Fibroblast of villous mesenchyme (primary cell): ENCODE data around the gene RNF25. TPM values are rescaled to one million over a fixed set of nuclear protein-coding genes. Genes with fewer than 3 reads are reported as not detected.

Experiments
- DNase-seq: peaks from one replicate; pipeline ENCODE4 v3.0.0-alpha.2; 2010; ENCODE audit warnings: low read depth
- H3K4me3 ChIP-seq: 2 replicates; pipeline ENCODE4 v1.5.1; 2011; ENCODE audit warnings: low read depth, mild to moderate bottlenecking, low read length
- CTCF ChIP-seq: IDR thresholded peaks from 2 replicates; pipeline ENCODE4 v1.5.1; 2012; ENCODE audit warnings: low read depth, mild to moderate bottlenecking, low read length; ENCODE audit not compliant: insufficient read depth
- total RNA-seq: library from RNA; depleted of rRNA; stranded (reverse); fragments of >200 nt; gene quantifications from 2 replicates; pipeline ENCODE4 v1.2.3, GENCODE V29; 2012

The RNF25 gene
- total RNA-seq, 1 donor: 38.4 TPM

- no peak for TF ChIP-seq CTCF
- DNase-seq: no peak
- H3K4me3 ChIP-seq: no peak overlapping the region
Observed at GRCh38 chr2:218618102-218618860, 53.5 kb downstream of the RNF25 start.

- H3K4me3 ChIP-seq: no peak overlapping the region
- DNase-seq: peak; percentile 7
- no peak for TF ChIP-seq CTCF
Observed at GRCh38 chr2:218615868-218616315, 55.9 kb downstream of the RNF25 start.

Other genes starting within 250 kb of the RNF25 start
- 18.0 and 21.2 TPM in 2 replicates for gene USP37, start 103.7 kb downstream of the RNF25 start, total RNA-seq
- gene CNOT9, start 103.2 kb downstream of the RNF25 start, total RNA-seq: 69.6 and 86.8 TPM in 2 replicates
- gene PLCD4, start 64.1 kb downstream of the RNF25 start, total RNA-seq: 0.97 and 2.2 TPM in 2 replicates
- gene ZNF142, start 12.4 kb downstream of the RNF25 start, total RNA-seq: 14.7 and 14.8 TPM in 2 replicates
- 28.9 and 29.3 TPM in 2 replicates for gene BCS1L, start 12.3 kb downstream of the RNF25 start, total RNA-seq
- gene STK36, start 84 bp upstream of the RNF25 start, total RNA-seq: 23.7 and 23.8 TPM in 2 replicates
- gene TTLL4, start 38.8 kb upstream of the RNF25 start, total RNA-seq: 12.6 and 19.9 TPM in 2 replicates
- gene CYP27A1, start 110.1 kb upstream of the RNF25 start, total RNA-seq: 4.7 and 16.1 TPM in 2 replicates
- gene PRKAG3, start 159.8 kb upstream of the RNF25 start, total RNA-seq: not detected in 2 replicates
- gene WNT6, start 187.8 kb upstream of the RNF25 start, total RNA-seq: not detected in 2 replicates
- not detected in 2 replicates for gene WNT10A, start 208.8 kb upstream of the RNF25 start, total RNA-seq